ENCODE data around the gene TPM2.

Gene TPM2

DNA sequence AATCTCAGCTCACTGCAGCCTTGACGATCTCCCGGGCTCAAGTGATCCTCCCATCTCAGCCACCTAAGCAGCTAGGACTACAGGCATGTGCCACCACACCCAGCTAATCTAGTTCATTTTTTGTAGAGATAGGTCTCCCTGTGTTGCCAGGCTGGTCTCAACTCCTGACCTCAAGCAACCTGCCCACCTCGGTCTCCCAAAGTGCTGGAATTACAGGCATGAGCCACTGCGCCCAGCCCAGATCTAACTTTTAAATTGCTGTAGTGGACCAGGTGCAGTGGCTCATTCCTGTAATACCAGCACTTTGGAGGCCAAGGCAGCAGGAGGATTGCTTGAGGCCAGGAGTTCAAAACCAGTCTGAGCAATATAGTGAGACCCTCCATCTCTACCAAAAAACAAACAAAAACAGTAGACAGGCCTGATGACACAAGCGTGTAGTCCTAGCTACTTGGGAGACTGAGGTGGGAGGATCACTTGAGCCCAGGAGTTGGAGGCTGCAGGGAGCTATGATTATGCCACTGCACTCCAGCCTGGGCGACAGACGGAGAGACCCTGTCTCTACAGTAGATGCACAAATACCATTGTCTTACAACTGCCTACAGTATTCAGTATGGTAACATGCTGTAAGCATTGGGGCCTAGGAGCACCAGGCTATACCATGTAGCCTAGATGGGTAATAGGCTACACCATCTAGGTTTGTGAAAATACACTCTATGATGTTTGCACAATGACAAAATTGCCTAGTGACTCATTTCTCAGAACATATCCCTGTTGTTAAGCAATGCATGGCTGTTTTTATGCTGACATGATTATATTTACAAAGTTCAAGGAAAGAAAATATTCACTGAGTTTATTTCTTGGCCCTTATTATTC, 37.5 kb downstream of the TPM2 start:
- Histone ChIP-seq H3K9ac (ENCODE audit: low read length) (no peak overlapping the region), H3K4me2 (ENCODE audit: low read depth, low read length, poor library complexity, severe bottlenecking) (no peak overlapping the region), H3K27me3 (ENCODE audit: low read length) (no peaks in the 10 kb centered on the region)

DNA sequence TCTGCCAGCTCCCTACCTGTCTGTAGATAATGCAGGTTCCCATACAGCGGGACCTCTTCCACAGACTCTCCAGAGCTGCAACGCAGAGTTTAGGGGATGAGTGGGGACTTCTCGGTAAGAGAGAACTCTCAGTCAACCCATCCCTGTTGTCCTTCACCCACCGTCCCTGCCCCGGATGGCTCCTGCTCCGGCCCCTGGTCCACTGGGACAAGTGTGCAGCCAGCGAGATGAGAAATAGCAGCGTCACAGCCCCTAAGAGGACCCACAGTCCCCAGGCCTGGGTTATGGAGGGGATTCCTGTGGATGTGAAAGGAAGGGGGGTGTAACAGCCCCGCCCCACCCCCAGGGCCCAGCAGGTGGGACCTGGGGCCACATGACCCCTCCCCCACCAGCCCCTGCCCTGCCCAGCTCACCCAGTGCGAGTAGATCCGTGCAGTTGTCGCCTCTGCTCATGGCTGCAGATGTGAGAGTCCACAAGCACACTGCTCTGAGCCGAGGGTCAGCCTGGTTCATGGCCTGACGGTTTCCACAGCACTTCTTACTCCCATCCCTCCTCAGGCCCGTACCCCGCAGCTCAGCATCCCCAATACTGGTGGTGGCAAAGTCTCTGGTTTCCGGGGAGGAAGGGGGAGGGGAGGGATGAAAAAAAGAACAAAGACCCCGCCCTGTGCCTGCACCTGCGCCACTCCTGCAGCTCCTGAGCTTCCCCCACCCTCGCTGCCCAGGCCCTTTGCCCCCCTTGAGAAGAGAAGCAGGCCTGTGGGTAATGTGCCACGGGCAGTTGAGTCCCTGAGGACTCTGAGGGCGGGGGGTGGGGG, 39.2 kb downstream of the TPM2 start, which contains the start of gene SIT1:
TSS of gene SIT1 (minus strand) at position 591 of the 818 bp plus-strand sequence. CDS start at position 513, 78 bp downstream.
- H3K9me3 ChIP-seq (ENCODE audit: insufficient read depth, low read length) = no peaks in the 10 kb centered on the region
- peaks cover 10% of the 10 kb centered on the region for H3K79me2 ChIP-seq (ENCODE audit: insufficient read depth, low read length)
- H3K27me3 ChIP-seq (ENCODE audit: low read length) = no peaks in the 10 kb centered on the region
- peak within 1 kb of the TSS; percentile 78 for H3K4me3 ChIP-seq (ENCODE audit: insufficient read depth, low read length, poor library complexity, severe bottlenecking)
- peak within 1 kb of the TSS; percentile 80 for H3K4me2 ChIP-seq (ENCODE audit: low read depth, low read length, poor library complexity, severe bottlenecking)
- H3F3A ChIP-seq (ENCODE audit: insufficient read depth) = peaks cover 49% of the 10 kb centered on the region
- peak within 1 kb of the TSS; percentile 91 for H3K27ac ChIP-seq (ENCODE audit: low read depth, low read length)
- peak within 1 kb of the TSS; percentile 76 for H3K9ac ChIP-seq (ENCODE audit: low read length)
- no peaks in the 10 kb centered on the region for H3K36me3 ChIP-seq (ENCODE audit: low read length)
- H4K20me1 ChIP-seq (ENCODE audit: low read depth, low read length) = no peaks in the 10 kb centered on the region
- TF ChIP-seq EZH2phosphoT487 (conservative IDR thresholded peaks at IDR 0.05; ENCODE audit: low read length) (no peak), CTCF (IDR thresholded peaks at IDR 0.05; ENCODE audit: insufficient read depth, low read length, poor library complexity, severe bottlenecking) (no peak)
- peak within 1 kb of the TSS; percentile 54 for H2AFZ ChIP-seq (ENCODE audit: low read depth, low read length, severe bottlenecking)
- H3K9me2 ChIP-seq (replicated peaks; ENCODE audit: insufficient read depth, low read length) = no peaks in the 10 kb centered on the region

More for the DNA sequence above, 37.5 kb downstream of the TPM2 start:
- H3K36me3 ChIP-seq (ENCODE audit: low read length) = no peaks in the 10 kb centered on the region
- H3K27ac ChIP-seq (ENCODE audit: low read depth, low read length) = no peak overlapping the region; the same call in 1 of the 2 replicates
- H2AFZ ChIP-seq (ENCODE audit: low read depth, low read length, severe bottlenecking) = no peak overlapping the region
- H3F3A ChIP-seq (ENCODE audit: insufficient read depth) = peaks cover 45% of the 10 kb centered on the region
- peaks cover 10% of the 10 kb centered on the region for H3K79me2 ChIP-seq (ENCODE audit: insufficient read depth, low read length)
- TF ChIP-seq EZH2phosphoT487 (conservative IDR thresholded peaks at IDR 0.05; ENCODE audit: low read length) (no peak), CTCF (IDR thresholded peaks at IDR 0.05; ENCODE audit: insufficient read depth, low read length, poor library complexity, severe bottlenecking) (no peak)
- H3K9me2 ChIP-seq (replicated peaks; ENCODE audit: insufficient read depth, low read length) = no peaks in the 10 kb centered on the region
- H4K20me1 ChIP-seq (ENCODE audit: low read depth, low read length) = no peaks in the 10 kb centered on the region
- H3K4me3 ChIP-seq (ENCODE audit: insufficient read depth, low read length, poor library complexity, severe bottlenecking) = no peak overlapping the region
- no peaks in the 10 kb centered on the region for H3K9me3 ChIP-seq (ENCODE audit: insufficient read depth, low read length)

- H3K9me3 ChIP-seq (ENCODE audit: insufficient read depth, low read length) = no peaks in the 10 kb centered on the region
- peak overlapping the region; percentile 91 for H3K27ac ChIP-seq (ENCODE audit: low read depth, low read length)
- H3K9me2 ChIP-seq (replicated peaks; ENCODE audit: insufficient read depth, low read length) = no peaks in the 10 kb centered on the region
- peaks cover 10% of the 10 kb centered on the region for H3K79me2 ChIP-seq (ENCODE audit: insufficient read depth, low read length)
- no peaks in the 10 kb centered on the region for H4K20me1 ChIP-seq (ENCODE audit: low read depth, low read length)
- peaks cover 49% of the 10 kb centered on the region for H3F3A ChIP-seq (ENCODE audit: insufficient read depth)
- H3K4me2 ChIP-seq (ENCODE audit: low read depth, low read length, poor library complexity, severe bottlenecking) = peak overlapping the region; percentile 80
- no peak for TF ChIP-seq CTCF (IDR thresholded peaks at IDR 0.05; ENCODE audit: insufficient read depth, low read length, poor library complexity, severe bottlenecking)
- TF ChIP-seq EZH2phosphoT487 (conservative IDR thresholded peaks at IDR 0.05; ENCODE audit: low read length) = no peak
- no peaks in the 10 kb centered on the region for H3K36me3 ChIP-seq (ENCODE audit: low read length)
- peak overlapping the region; percentile 78 for H3K4me3 ChIP-seq (ENCODE audit: insufficient read depth, low read length, poor library complexity, severe bottlenecking)
- peak overlapping the region; percentile 54 for H2AFZ ChIP-seq (ENCODE audit: low read depth, low read length, severe bottlenecking)
- peak overlapping the region; percentile 76 for H3K9ac ChIP-seq (ENCODE audit: low read length)
- no peaks in the 10 kb centered on the region for H3K27me3 ChIP-seq (ENCODE audit: low read length)
Observed at GRCh38 chr9:35649431-35650340, 40.0 kb downstream of the TPM2 start.
